GM19463 (cell line): ENCODE measurements around the gene HHIP.
"Not testable (repeated sequence)": the region's sequence is repeated elsewhere in the genome, so short reads cannot be mapped to it uniquely, and the experiment has no call there.

ENCODE experiments used
- ATAC-seq: cut with Tn5 transposase; IDR thresholded peaks from one replicate; pipeline ENCODE4 v1.9.1; 2021; ENCODE audit warnings: mild to moderate bottlenecking, moderate library complexity; ENCODE audit not compliant: unreplicated experiment

Gene HHIP

GRCh38 chr4:144748814-144749555, 103.0 kb downstream of the HHIP start:
- no peak for ATAC-seq

GRCh38 chr4:144750348-144750747, 104.4 kb downstream of the HHIP start:
- no peak for ATAC-seq

- no peak for ATAC-seq
These were observed 108.8 kb downstream of the HHIP start for GRCh38 chr4:144754562-144755410.

- no peak for ATAC-seq
These were observed 112.0 kb downstream of the HHIP start for GRCh38 chr4:144757969-144758368.

- ATAC-seq = not testable (repeated sequence)
These were observed 122.9 kb downstream of the HHIP start for GRCh38 chr4:144768809-144769208.

- ATAC-seq = no peak
These were observed 132.4 kb downstream of the HHIP start for GRCh38 chr4:144778364-144778763.

- ATAC-seq = no peak
These were observed 136.4 kb downstream of the HHIP start for GRCh38 chr4:144782345-144782744.

- ATAC-seq = no peak
These were observed 140.0 kb downstream of the HHIP start for GRCh38 chr4:144785961-144786360.

GRCh38 chr4:144787365-144788258, 141.7 kb downstream of the HHIP start:
- ATAC-seq = peak; percentile 88

- peak; percentile 2 for ATAC-seq
These were observed 142.5 kb downstream of the HHIP start for GRCh38 chr4:144788469-144788868.

GRCh38 chr4:144791933-144792332, 146.0 kb downstream of the HHIP start:
- ATAC-seq = not testable (repeated sequence)
